ENCODE measurements around the gene GPAT3.

GRCh38 chr4:83613994-83614393 lies 78.1 kb downstream of the GPAT3 start:
- TF ChIP-seq POLR2A (IDR thresholded peaks at IDR 0.05; ENCODE audit: low read depth) = no peak
- no peak for TF ChIP-seq CTCF (IDR thresholded peaks at IDR 0.05)
- TF ChIP-seq POLR2AphosphoS5 (IDR thresholded peaks at IDR 0.05) = no peak
- no peak for TF ChIP-seq EP300 (IDR thresholded peaks at IDR 0.05)

All from esophagus muscularis mucosa (tissue), 4 donors.